DOHH2 (cell line): Measurements from ENCODE around the gene BNC2.

ENCODE experiments used
- H3F3A ChIP-seq: fragments of 200-600 bp; sonication (generic), shearing (Covaris generic); 2 replicates; pipeline ENCODE4 v1.6.0; 2016; ENCODE audit warnings: antibody characterized with exemption, mild to moderate bottlenecking; ENCODE audit not compliant: control insufficient read depth, insufficient read depth
- H3K27ac ChIP-seq: fragments of 200-600 bp; sonication (generic); 2 replicates; pipeline ENCODE4 v1.5.1; 2014; ENCODE audit warnings: low read depth, mild to moderate bottlenecking, low read length, moderate library complexity
- H3K27me3 ChIP-seq: fragments of 200-600 bp; sonication (generic); 2 replicates; pipeline ENCODE4 v1.6.1; 2014; ENCODE audit warnings: mild to moderate bottlenecking, low read length, mixed read lengths; ENCODE audit not compliant: control insufficient read depth
- H3K36me3 ChIP-seq: fragments of 200-600 bp; sonication (generic); 2 replicates; pipeline ENCODE4 v1.6.1; 2014; ENCODE audit warnings: mild to moderate bottlenecking, low read length, moderate library complexity, mixed read lengths; ENCODE audit not compliant: control insufficient read depth
- H3K4me1 ChIP-seq: fragments of 200-600 bp; sonication (generic); 2 replicates; pipeline ENCODE4 v1.6.1; 2014; ENCODE audit warnings: mild to moderate bottlenecking, low read length, mixed read lengths; ENCODE audit not compliant: control insufficient read depth
- H3K4me2 ChIP-seq: fragments of 200-600 bp; sonication (generic); 2 replicates; pipeline ENCODE4 v1.6.0; 2014; ENCODE audit warnings: mild to moderate bottlenecking, low read length, moderate library complexity
- H3K4me3 ChIP-seq: fragments of 200-600 bp; sonication (generic); 2 replicates; pipeline ENCODE4 v1.5.1; 2014; ENCODE audit warnings: mild to moderate bottlenecking, low read length, mixed read lengths
- H3K79me2 ChIP-seq: fragments of 200-600 bp; sonication (generic); 2 replicates; pipeline ENCODE4 v1.6.1; 2014; ENCODE audit warnings: mild to moderate bottlenecking, low read length, mixed read lengths; ENCODE audit not compliant: control insufficient read depth
- H3K9me2 ChIP-seq: fragments of 200-600 bp; sonication (generic); replicated peaks from 2 replicates; pipeline ENCODE4 v1.6.1; 2014; ENCODE audit warnings: mild to moderate bottlenecking, low read length, mixed read lengths; ENCODE audit not compliant: control insufficient read depth
- H3K9me3 ChIP-seq: fragments of 200-600 bp; sonication (generic); 2 replicates; pipeline ENCODE4 v1.6.1; 2014; ENCODE audit warnings: antibody characterized with exemption, low read length, mixed read lengths; ENCODE audit not compliant: control insufficient read depth, insufficient read depth
- H4K20me1 ChIP-seq: fragments of 200-600 bp; sonication (generic); 2 replicates; pipeline ENCODE4 v1.6.0; 2014; ENCODE audit warnings: low read depth, mild to moderate bottlenecking, antibody characterized with exemption, low read length, moderate library complexity; ENCODE audit not compliant: control insufficient read depth, insufficient read depth
- EZH2phosphoT487 ChIP-seq: fragments of 200-600 bp; sonication (generic); IDR thresholded peaks from 2 replicates; pipeline ENCODE4 v1.6.1; 2017; ENCODE audit warnings: borderline replicate concordance, mild to moderate bottlenecking, antibody characterized with exemption, low read length, moderate library complexity, mixed read lengths
- TF ChIP-seq, protein P1 (sequence below): fragments of 200-600 bp; sonication (generic); IDR thresholded peaks from one replicate; pipeline ENCODE4 v1.5.1; 2014; ENCODE audit warnings: antibody characterized with exemption, mild to moderate bottlenecking, low read depth, low read length; ENCODE audit not compliant: poor library complexity, severe bottlenecking

The BNC2 gene

DNA sequence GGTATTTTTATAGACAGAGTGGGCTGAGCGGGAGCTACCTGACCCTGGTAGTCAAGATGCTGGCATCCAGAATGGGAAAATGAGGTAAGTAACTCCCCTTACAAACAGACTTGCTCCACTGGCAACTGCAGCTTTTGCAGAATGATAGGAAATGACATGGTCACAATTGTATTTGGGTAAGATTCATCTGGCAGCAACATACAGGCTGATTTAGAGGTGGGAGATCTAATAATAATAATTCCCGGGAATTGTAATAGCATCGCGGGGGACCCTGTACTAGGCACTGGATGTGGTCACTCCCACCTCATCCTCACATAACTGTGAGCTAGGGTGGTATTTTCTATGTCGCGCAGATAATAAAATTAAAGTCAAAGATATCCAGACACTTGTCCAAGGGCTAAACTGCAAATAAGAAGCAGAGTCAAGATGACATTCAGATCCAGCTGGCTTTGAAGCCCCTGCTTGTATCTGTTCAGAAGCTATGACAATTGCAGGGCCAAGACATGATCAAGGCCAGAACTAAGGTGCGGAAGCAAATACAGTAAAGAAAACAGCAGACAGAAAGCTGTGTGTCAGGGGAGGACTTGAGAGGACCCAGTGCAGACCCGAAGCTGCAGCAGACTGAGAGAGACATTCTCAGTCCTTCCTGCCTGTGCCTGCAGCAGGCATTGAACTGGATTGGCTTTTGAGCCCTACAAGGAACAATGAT, 507.2 kb downstream of the BNC2 start:
- no peak for TF ChIP-seq EZH2phosphoT487
- TF ChIP-seq, protein P1, sequence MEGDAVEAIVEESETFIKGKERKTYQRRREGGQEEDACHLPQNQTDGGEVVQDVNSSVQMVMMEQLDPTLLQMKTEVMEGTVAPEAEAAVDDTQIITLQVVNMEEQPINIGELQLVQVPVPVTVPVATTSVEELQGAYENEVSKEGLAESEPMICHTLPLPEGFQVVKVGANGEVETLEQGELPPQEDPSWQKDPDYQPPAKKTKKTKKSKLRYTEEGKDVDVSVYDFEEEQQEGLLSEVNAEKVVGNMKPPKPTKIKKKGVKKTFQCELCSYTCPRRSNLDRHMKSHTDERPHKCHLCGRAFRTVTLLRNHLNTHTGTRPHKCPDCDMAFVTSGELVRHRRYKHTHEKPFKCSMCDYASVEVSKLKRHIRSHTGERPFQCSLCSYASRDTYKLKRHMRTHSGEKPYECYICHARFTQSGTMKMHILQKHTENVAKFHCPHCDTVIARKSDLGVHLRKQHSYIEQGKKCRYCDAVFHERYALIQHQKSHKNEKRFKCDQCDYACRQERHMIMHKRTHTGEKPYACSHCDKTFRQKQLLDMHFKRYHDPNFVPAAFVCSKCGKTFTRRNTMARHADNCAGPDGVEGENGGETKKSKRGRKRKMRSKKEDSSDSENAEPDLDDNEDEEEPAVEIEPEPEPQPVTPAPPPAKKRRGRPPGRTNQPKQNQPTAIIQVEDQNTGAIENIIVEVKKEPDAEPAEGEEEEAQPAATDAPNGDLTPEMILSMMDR = no peak
- H3K79me2 ChIP-seq = no peaks in the 10 kb centered on the region
- H3K9me2 ChIP-seq = no peaks in the 10 kb centered on the region
- no peak overlapping the region for H3K27ac ChIP-seq
- no peak overlapping the region for H3K4me2 ChIP-seq
- no peaks in the 10 kb centered on the region for H3F3A ChIP-seq
- H3K9me3 ChIP-seq = no peaks in the 10 kb centered on the region
- no peaks in the 10 kb centered on the region for H4K20me1 ChIP-seq
- H3K4me3 ChIP-seq = no peak overlapping the region
- H3K27me3 ChIP-seq = no peaks in the 10 kb centered on the region
- no peaks in the 10 kb centered on the region for H3K36me3 ChIP-seq
- H3K4me1 ChIP-seq = no peaks in the 10 kb centered on the region

DNA sequence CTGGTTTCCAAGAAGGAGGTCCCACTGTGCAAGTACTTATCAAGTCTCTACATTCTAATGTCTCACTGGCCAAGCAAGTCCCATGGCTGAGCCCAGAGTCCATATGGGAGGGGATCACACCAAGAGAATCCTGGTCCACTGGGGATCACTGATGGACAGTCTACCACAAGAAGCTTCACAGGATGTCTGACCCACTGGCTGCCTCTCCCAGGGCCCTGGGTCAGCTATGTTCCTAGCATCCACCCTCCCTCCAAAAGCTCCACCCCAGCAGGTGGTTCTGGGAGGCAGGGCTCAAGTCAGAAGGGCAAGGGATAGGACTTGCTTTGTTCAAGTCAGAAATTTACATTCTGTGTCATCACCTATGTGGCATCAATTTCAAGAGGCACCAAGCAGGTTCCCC, 508.5 kb downstream of the BNC2 start:
- H3K79me2 ChIP-seq = no peaks in the 10 kb centered on the region
- no peak overlapping the region for H3K27ac ChIP-seq
- no peak overlapping the region for H3K4me2 ChIP-seq
- H3K9me3 ChIP-seq = no peaks in the 10 kb centered on the region
- no peaks in the 10 kb centered on the region for H4K20me1 ChIP-seq
- H3K4me3 ChIP-seq = no peak overlapping the region
- H3K27me3 ChIP-seq = no peaks in the 10 kb centered on the region
- H3K4me1 ChIP-seq = no peaks in the 10 kb centered on the region
- no peaks in the 10 kb centered on the region for H3K9me2 ChIP-seq
- TF ChIP-seq EZH2phosphoT487 = no peak
- TF ChIP-seq, protein P1 = no peak
- no peaks in the 10 kb centered on the region for H3K36me3 ChIP-seq
- no peaks in the 10 kb centered on the region for H3F3A ChIP-seq

DNA sequence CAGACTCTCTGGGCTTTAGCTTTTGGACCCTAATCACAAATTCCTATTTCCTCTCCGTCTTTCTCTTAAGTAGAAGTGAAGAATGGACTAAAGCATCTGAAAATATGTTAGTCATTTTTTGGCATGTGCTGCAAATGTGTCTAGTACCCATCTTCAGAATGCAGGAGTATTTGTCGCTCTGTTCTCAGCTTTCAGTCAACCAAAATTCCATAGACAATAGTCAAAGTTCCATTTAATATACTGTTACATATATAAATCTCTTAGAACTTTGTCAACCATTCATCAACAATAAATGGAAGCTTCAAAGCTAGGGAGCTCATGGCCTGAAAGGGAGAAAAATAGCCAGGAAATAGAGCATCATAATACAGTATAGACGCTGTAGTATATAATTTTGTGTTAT, 509.4 kb downstream of the BNC2 start:
- no peak overlapping the region for H3K4me2 ChIP-seq
- no peaks in the 10 kb centered on the region for H3F3A ChIP-seq
- no peaks in the 10 kb centered on the region for H3K9me2 ChIP-seq
- H3K27ac ChIP-seq = no peak overlapping the region
- TF ChIP-seq, protein P1 = no peak
- no peak for TF ChIP-seq EZH2phosphoT487
- H3K4me3 ChIP-seq = no peak overlapping the region
- no peaks in the 10 kb centered on the region for H4K20me1 ChIP-seq
- no peaks in the 10 kb centered on the region for H3K9me3 ChIP-seq
- H3K36me3 ChIP-seq = no peaks in the 10 kb centered on the region
- H3K27me3 ChIP-seq = no peaks in the 10 kb centered on the region
- H3K4me1 ChIP-seq = no peaks in the 10 kb centered on the region
- H3K79me2 ChIP-seq = no peaks in the 10 kb centered on the region
